Activated naive CD4-positive, alpha-beta T cell treated with anti-CD3 and anti-CD28 coated beads, Interleukin-2, amount 50 U/mL, for 24 hours (primary cell): ENCODE results near the gene ACADL.

Experiments used
- H3K27ac Mint-ChIP-seq: one replicate; pipeline ENCODE4 v1.8.0; 2021; ENCODE audit warnings: mild to moderate bottlenecking, mixed read lengths
- H3K27me3 Mint-ChIP-seq: one replicate; pipeline ENCODE4 v1.8.0; 2021; ENCODE audit warnings: mixed read lengths
- H3K36me3 Mint-ChIP-seq: one replicate; pipeline ENCODE4 v1.8.0; 2021; ENCODE audit warnings: mixed read lengths
- H3K4me1 Mint-ChIP-seq: one replicate; pipeline ENCODE4 v1.8.0; 2021; ENCODE audit warnings: mixed read lengths
- H3K4me3 Mint-ChIP-seq: one replicate; pipeline ENCODE4 v1.8.0; 2021; ENCODE audit warnings: mild to moderate bottlenecking, mixed read lengths
- H3K9me3 Mint-ChIP-seq: one replicate; pipeline ENCODE4 v1.8.0; 2021; ENCODE audit warnings: mixed read lengths

The ACADL gene

GRCh38 chr2:210224941-210225672 lies at the start of gene ACADL:
TSS of gene ACADL (minus strand) at chr2:210225447. CDS start at chr2:210225263, 184 bp downstream.
- H3K27me3 Mint-ChIP-seq = peaks cover 44% of the 10 kb centered on the region

DNA sequence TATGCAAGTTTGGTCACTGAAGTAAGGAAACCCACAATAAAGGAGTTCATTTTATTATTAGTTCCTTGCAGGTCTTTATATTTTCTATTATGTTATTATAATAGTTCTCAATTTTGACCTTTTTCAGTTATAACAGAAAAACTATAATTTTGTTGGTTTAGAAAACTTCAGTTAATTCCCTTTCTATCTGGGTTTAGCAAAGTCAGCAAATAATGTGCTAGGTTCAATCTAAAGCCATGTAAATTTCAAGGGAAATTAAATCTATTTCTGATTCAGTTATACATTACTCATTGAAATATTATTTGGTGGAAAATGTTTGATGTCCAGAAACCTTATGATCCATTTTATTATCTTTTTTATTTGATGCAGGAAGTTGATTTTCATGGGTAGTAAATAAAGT lies 46.1 kb upstream of the ACADL start:
- H3K4me1 Mint-ChIP-seq = no peaks in the 10 kb centered on the region
- H3K27me3 Mint-ChIP-seq = peaks cover 3% of the 10 kb centered on the region
- no peak overlapping the region for H3K4me3 Mint-ChIP-seq
- no peaks in the 10 kb centered on the region for H3K9me3 Mint-ChIP-seq
- H3K27ac Mint-ChIP-seq = no peak overlapping the region
- H3K36me3 Mint-ChIP-seq = no peaks in the 10 kb centered on the region

More at GRCh38 chr2:210224941-210225672, at the start of gene ACADL:
- Mint-ChIP-seq H3K4me1 (peaks cover 6% of the 10 kb centered on the region), H3K27ac (no peak within 1 kb of the TSS), H3K9me3 (no peaks in the 10 kb centered on the region), H3K36me3 (no peaks in the 10 kb centered on the region), H3K4me3 (no peak within 1 kb of the TSS)

DNA sequence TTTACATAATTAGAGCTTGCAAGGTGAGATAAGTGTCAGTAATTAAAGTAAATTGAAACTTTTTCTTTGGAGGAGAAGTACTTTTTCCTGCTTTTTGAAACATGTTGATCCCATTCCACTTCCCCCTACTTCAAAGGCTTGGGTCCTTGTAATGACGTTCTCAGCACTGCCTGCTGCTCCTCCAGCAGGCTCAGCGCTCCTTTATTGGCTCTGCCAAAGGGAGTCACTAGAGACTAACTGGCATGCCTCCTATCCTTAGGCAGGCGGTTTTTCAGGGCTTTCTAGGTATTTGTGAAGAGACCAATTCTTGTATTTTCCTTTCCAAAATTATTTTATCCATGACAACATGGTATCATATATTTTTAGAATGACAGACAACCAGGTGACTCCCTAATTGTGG lies 43.9 kb upstream of the ACADL start:
- H3K4me1 Mint-ChIP-seq = no peaks in the 10 kb centered on the region
- no peak overlapping the region for H3K4me3 Mint-ChIP-seq
- H3K27me3 Mint-ChIP-seq = peaks cover 4% of the 10 kb centered on the region
- H3K9me3 Mint-ChIP-seq = no peaks in the 10 kb centered on the region
- H3K36me3 Mint-ChIP-seq = no peaks in the 10 kb centered on the region
- no peak overlapping the region for H3K27ac Mint-ChIP-seq

- H3K9me3 Mint-ChIP-seq = no peaks in the 10 kb centered on the region
Observed at GRCh38 chr2:210268281-210268680, 43.0 kb upstream of the ACADL start.

DNA sequence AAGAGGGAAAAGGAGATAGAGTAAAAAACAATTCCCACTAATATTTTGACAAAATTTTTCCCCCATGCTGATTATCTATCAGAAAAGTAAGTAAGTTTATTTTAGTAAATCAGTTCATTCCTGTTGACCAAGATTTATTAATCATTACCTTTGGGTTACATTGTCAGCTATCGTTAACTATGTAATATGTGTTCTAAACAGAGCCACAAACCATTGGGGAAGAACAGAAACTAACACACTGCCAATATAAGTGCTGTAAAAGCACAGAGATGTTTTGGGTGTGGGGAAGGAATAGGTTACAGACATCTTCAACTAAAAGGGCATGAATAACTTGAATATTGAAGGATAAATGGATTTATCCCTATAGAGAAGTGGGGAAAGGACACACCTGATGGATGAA lies 42.5 kb upstream of the ACADL start:
- Mint-ChIP-seq H3K4me3 (no peak overlapping the region), H3K27me3 (peaks cover 4% of the 10 kb centered on the region), H3K27ac (no peak overlapping the region), H3K9me3 (no peaks in the 10 kb centered on the region), H3K36me3 (no peaks in the 10 kb centered on the region), H3K4me1 (no peaks in the 10 kb centered on the region)

More at GRCh38 chr2:210268281-210268680, 43.0 kb upstream of the ACADL start:
- Mint-ChIP-seq H3K27ac (no peak overlapping the region), H3K4me1 (no peaks in the 10 kb centered on the region), H3K4me3 (no peak overlapping the region), H3K27me3 (peaks cover 4% of the 10 kb centered on the region), H3K36me3 (no peaks in the 10 kb centered on the region)

DNA sequence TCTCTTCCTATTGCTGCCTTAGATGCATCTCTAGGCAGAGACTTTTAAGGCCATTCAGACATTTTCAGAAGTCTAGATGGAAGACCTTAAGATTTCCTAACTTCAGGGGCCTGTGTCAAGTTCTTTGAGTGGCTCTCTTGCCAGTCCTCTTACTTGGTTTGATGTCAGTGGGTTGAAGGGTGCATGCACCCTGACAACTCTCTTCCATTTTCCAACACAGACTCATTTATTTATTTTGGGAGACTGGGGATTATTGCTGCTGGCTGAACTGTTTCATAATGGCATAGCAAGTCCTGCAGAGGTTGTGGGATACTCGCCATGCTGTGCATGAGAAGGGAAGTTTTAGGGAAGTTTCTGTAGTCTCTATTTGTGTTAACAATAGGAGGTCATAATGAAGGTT lies 39.0 kb upstream of the ACADL start:
- Mint-ChIP-seq H3K36me3 (no peaks in the 10 kb centered on the region), H3K4me1 (no peaks in the 10 kb centered on the region), H3K9me3 (no peaks in the 10 kb centered on the region), H3K4me3 (no peak overlapping the region), H3K27ac (no peak overlapping the region), H3K27me3 (peaks cover 4% of the 10 kb centered on the region)

GRCh38 chr2:210263841-210264240 lies 38.6 kb upstream of the ACADL start:
- Mint-ChIP-seq H3K4me3 (no peak overlapping the region), H3K9me3 (no peaks in the 10 kb centered on the region), H3K4me1 (no peaks in the 10 kb centered on the region), H3K27me3 (peaks cover 4% of the 10 kb centered on the region), H3K27ac (no peak overlapping the region), H3K36me3 (no peaks in the 10 kb centered on the region)

- H3K36me3 Mint-ChIP-seq = no peaks in the 10 kb centered on the region
- H3K4me1 Mint-ChIP-seq = no peaks in the 10 kb centered on the region
- no peak overlapping the region for H3K27ac Mint-ChIP-seq
- H3K9me3 Mint-ChIP-seq = no peaks in the 10 kb centered on the region
- peaks cover 2% of the 10 kb centered on the region for H3K27me3 Mint-ChIP-seq
- H3K4me3 Mint-ChIP-seq = no peak overlapping the region
Observed at GRCh38 chr2:210262036-210262435, 36.8 kb upstream of the ACADL start.

GRCh38 chr2:210259687-210260086 lies 34.4 kb upstream of the ACADL start:
- no peaks in the 10 kb centered on the region for H3K36me3 Mint-ChIP-seq
- no peaks in the 10 kb centered on the region for H3K4me1 Mint-ChIP-seq

DNA sequence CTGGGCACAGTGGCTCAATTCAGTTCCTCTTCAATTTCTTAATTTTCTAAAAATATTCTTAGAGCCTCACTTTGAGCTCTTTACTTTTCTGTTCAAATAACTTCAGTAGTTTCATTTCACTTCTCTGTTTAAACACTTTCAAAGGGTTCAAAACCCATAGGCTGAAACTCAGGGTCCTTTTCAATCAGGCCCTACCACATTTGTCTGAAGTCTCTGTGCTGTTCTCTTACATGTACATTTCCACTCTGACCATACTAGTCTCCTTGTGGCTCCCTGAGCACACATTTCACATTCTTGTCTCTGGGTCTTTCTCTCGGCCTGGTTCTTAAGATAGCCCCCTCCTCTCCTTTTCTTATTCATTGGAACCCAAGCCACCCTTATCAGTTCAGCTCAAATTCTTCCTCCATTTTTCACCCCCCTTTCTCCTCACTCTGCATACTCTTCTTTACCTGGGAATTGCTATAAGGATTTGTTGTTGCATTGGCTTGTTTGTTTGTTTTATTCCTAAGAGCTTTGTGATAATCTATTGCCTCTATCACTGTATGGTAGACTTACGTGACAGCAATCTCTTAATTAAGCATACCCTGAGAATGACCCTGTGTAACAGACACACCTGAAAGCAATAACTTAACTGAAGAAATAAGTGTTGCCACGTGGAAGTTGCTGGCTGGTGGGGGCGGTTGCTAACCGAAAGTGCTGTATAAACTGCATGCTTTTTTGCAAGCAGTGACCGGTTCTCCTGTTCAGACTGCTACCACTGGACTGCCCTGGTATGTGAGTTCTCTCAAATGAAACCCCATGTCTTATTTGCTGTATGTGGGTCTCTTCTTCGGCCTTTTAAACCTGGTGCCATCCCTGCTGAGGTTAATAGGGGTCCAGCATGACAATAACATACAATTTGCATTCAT lies 27.7 kb upstream of the ACADL start:
- Mint-ChIP-seq H3K27me3 (no peaks in the 10 kb centered on the region), H3K27ac (no peak overlapping the region), H3K4me1 (no peaks in the 10 kb centered on the region), H3K4me3 (no peak overlapping the region), H3K36me3 (no peaks in the 10 kb centered on the region), H3K9me3 (no peaks in the 10 kb centered on the region)

More at GRCh38 chr2:210259687-210260086, 34.4 kb upstream of the ACADL start:
- Mint-ChIP-seq H3K4me3 (no peak overlapping the region), H3K27me3 (no peaks in the 10 kb centered on the region), H3K27ac (no peak overlapping the region), H3K9me3 (no peaks in the 10 kb centered on the region)

DNA sequence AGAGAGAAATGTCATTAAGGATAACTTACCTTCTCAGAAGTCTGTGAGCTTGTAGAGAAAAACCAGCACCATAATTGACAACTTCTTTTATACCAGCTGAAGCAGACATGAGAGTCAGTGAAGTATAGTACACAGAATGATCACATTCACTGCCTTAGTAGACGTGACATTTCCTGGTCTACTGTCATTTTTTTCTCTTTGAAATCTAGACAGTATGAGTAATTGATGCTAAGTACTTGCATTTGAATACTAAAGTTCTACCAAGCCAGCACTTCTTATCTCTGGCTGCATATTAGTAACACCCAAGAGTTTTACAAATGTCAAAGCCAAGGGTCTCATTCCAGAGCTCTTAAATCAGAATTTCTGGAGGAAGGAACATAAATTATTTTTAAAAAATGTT lies 25.4 kb upstream of the ACADL start:
- Mint-ChIP-seq H3K4me3 (no peak overlapping the region), H3K27ac (no peak overlapping the region), H3K27me3 (peaks cover 3% of the 10 kb centered on the region), H3K36me3 (no peaks in the 10 kb centered on the region), H3K9me3 (no peaks in the 10 kb centered on the region), H3K4me1 (no peaks in the 10 kb centered on the region)

DNA sequence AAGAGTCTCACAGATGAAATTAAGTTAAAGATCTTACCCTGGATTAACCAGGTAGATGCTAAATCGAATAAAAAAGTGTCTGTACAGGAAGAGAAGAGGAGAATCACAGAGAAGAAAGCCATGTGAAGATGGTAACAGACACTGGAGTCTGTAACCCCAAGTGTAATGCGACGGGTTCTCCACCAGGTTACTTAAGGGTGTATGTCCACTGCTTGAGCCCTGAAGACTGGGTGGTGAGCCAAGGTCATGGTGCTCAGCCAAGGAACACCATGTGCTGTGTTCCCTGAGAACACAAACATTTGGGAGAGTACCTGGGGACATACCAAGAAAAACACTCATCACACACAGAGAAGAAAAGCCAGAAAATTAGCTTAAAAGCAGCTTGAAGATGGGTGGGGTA lies 8.2 kb upstream of the ACADL start:
- Mint-ChIP-seq H3K9me3 (no peaks in the 10 kb centered on the region), H3K27me3 (peaks cover 12% of the 10 kb centered on the region), H3K27ac (no peak overlapping the region), H3K4me3 (no peak overlapping the region), H3K4me1 (no peaks in the 10 kb centered on the region), H3K36me3 (no peaks in the 10 kb centered on the region)

DNA sequence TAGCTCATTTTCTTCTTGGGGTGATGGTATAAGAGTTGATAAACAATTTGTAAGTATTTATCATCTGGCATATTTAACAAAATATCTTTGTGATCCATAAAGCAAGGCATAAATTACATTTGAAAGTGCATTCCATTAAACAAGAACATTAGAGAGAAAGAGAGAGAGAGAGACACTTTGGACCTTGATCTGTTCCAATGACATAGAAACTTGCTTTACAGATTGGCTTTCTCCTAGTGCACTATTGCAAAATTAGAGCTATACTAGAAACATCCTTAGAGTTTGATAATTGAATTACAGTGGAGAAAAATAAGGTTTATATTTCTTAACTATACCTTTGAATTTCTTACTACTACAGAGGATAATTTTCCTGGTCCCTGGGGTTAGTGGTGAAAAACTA lies 5.7 kb upstream of the ACADL start:
- Mint-ChIP-seq H3K9me3 (no peaks in the 10 kb centered on the region), H3K36me3 (no peaks in the 10 kb centered on the region), H3K4me3 (no peak overlapping the region), H3K27ac (no peak overlapping the region), H3K27me3 (peaks cover 21% of the 10 kb centered on the region), H3K4me1 (no peaks in the 10 kb centered on the region)

GRCh38 chr2:210230518-210230917 lies 5.3 kb upstream of the ACADL start:
- Mint-ChIP-seq H3K4me1 (no peaks in the 10 kb centered on the region), H3K4me3 (no peak overlapping the region), H3K27me3 (peaks cover 22% of the 10 kb centered on the region)

GRCh38 chr2:210228586-210228985 lies 3.3 kb upstream of the ACADL start:
- peaks cover 6% of the 10 kb centered on the region for H3K4me1 Mint-ChIP-seq
- H3K27me3 Mint-ChIP-seq = peaks cover 32% of the 10 kb centered on the region
- no peak overlapping the region for H3K27ac Mint-ChIP-seq
- H3K4me3 Mint-ChIP-seq = no peak overlapping the region
- H3K36me3 Mint-ChIP-seq = no peaks in the 10 kb centered on the region
- no peaks in the 10 kb centered on the region for H3K9me3 Mint-ChIP-seq

More at GRCh38 chr2:210230518-210230917, 5.3 kb upstream of the ACADL start:
- no peaks in the 10 kb centered on the region for H3K36me3 Mint-ChIP-seq
- H3K9me3 Mint-ChIP-seq = no peaks in the 10 kb centered on the region
- no peak overlapping the region for H3K27ac Mint-ChIP-seq
